HepG2 (cell line): ENCODE results near the gene SLC50A1. TPM values are rescaled to one million over a fixed set of nuclear protein-coding genes. Genes with fewer than 3 reads are reported as not detected.
A peak's percentile ranks its signal among the peaks of the same experiment; 100 is the strongest.

ENCODE experiments used
- AHR ChIP-seq: IDR thresholded peaks from 2 replicates; pipeline ENCODE4 v1.6.1; 2018; ENCODE audit warnings: missing genetic modification reagents, missing compliant biosample characterization
- ATF7-NPFF ChIP-seq: sonication (generic); formaldehyde crosslinking; IDR thresholded peaks from 2 replicates; pipeline ENCODE4 v1.8.1; 2023; ENCODE audit warnings: mild to moderate bottlenecking, low read depth, missing genetic modification reagents, moderate library complexity
- EP300 ChIP-seq, 3 experiments: sonication (generic) in 1 of 3; formaldehyde crosslinking in 1 of 3; IDR thresholded peaks; 2 replicates each; pipeline versions ENCODE4 v1.5.1 to v1.6.1; 2011 to 2020; ENCODE audit warnings: low read depth in 2 of 3, low read length in 2 of 3, borderline replicate concordance in 1 of 3, improper control_type of control experiment in 1 of 3, mild to moderate bottlenecking in 1 of 3, missing genetic modification reagents in 1 of 3, moderate library complexity in 1 of 3
- ESRRA ChIP-seq: sonication (generic); formaldehyde crosslinking; IDR thresholded peaks from 2 replicates; pipeline ENCODE4 v1.5.1; 2020; ENCODE audit warnings: mild to moderate bottlenecking, low read depth, missing genetic modification reagents
- FLYWCH1 ChIP-seq: sonication (generic); formaldehyde crosslinking; IDR thresholded peaks from 2 replicates; pipeline ENCODE4 v1.8.1; 2023; ENCODE audit warnings: mild to moderate bottlenecking, missing genetic modification reagents
- GFI1 ChIP-seq: sonication (generic); formaldehyde crosslinking; IDR thresholded peaks from 2 replicates; pipeline ENCODE4 v1.5.0; 2020; ENCODE audit warnings: missing genetic modification reagents, mild to moderate bottlenecking, borderline replicate concordance
- HCFC1 ChIP-seq: fragments of 150-350 bp; IDR thresholded peaks from 2 replicates; pipeline ENCODE4 v1.6.1; 2014; ENCODE audit warnings: low read depth, low read length
- JARID2 ChIP-seq: sonication (generic); formaldehyde crosslinking; IDR thresholded peaks from 2 replicates; pipeline ENCODE4 v1.8.1; 2023; ENCODE audit warnings: missing genetic modification reagents, inconsistent platforms; ENCODE audit not compliant: insufficient replicate concordance
- PAX8 ChIP-seq: sonication (generic); formaldehyde crosslinking; IDR thresholded peaks from 2 replicates; pipeline ENCODE4 v1.8.0; 2022; ENCODE audit warnings: mild to moderate bottlenecking, missing genetic modification reagents, borderline replicate concordance
- TCF7L2 ChIP-seq: IDR thresholded peaks from 2 replicates; pipeline ENCODE4 v1.6.1; 2011; ENCODE audit warnings: mild to moderate bottlenecking, low read depth, low read length, moderate library complexity
- ZNF260 ChIP-seq: sonication (generic); formaldehyde crosslinking; IDR thresholded peaks from 2 replicates; pipeline ENCODE4 v1.4.0; 2020; ENCODE audit warnings: missing genetic modification reagents, low read depth, mild to moderate bottlenecking, borderline replicate concordance
- ZNF407 ChIP-seq: sonication (generic); formaldehyde crosslinking; IDR thresholded peaks from one replicate; pipeline ENCODE4 v1.5.1; 2020; ENCODE audit warnings: mild to moderate bottlenecking, missing genetic modification reagents; ENCODE audit errors: not compliant biosample characterization
- ZNF614 ChIP-seq: IDR thresholded peaks from 2 replicates; pipeline ENCODE4 v1.6.1; 2018; ENCODE audit warnings: missing biosample characterization, missing genetic modification reagents, inconsistent platforms, borderline replicate concordance
- ZNF7 ChIP-seq: IDR thresholded peaks from 2 replicates; pipeline ENCODE4 v1.6.1; 2016; ENCODE audit warnings: missing biosample characterization, missing genetic modification reagents
- ZNF770 ChIP-seq: sonication (generic); formaldehyde crosslinking; IDR thresholded peaks from 2 replicates; pipeline ENCODE4 v1.5.0; 2020; ENCODE audit warnings: mild to moderate bottlenecking, missing genetic modification reagents
- ZSCAN30 ChIP-seq: sonication (generic); formaldehyde crosslinking; IDR thresholded peaks from 2 replicates; pipeline ENCODE4 v1.5.0; 2020; ENCODE audit warnings: mild to moderate bottlenecking, missing genetic modification reagents
- polyA plus RNA-seq, 8 experiments: library from polyadenylated mRNA; depleted of rRNA in 3 of 8; stranded (reverse) in 7 of 8; unstranded in 1 of 8; fragments of >200 nt; fragmentation: Illumina TruSeq in 4 of 8; extraction: Trizol in 4 of 8; gene quantifications; 2 replicates each; pipeline versions ENCODE4 v1.2.1 to v1.2.3, GENCODE V29; 2011 to 2016; ENCODE audit warnings: low read depth in 4 of 8, missing spikeins in 1 of 8, mixed read lengths in 1 of 8; ENCODE audit not compliant: insufficient read depth in 1 of 8
- total RNA-seq, 5 experiments: library from RNA; depleted of rRNA; stranded (reverse); fragments of >200 nt; fragmentation: Illumina TruSeq; extraction: Trizol; gene quantifications; 2 replicates each; pipeline ENCODE4 v1.2.3, GENCODE V29; 2016; ENCODE audit warnings: low read depth in 1 of 5

SLC50A1 gene
- total and polyA plus RNA-seq, 2 of the 13 experiments (the other 11 are each of a cell fraction or from before 2014, with no cell fraction given), result 22.5 to 46.8 TPM

GRCh38 chr1:155128755-155129473, 6.7 kb upstream of the SLC50A1 start (continued):
- TF ChIP-seq TCF7L2 (no peak), ZNF260 (CRISPR knock-in tag) (no peak), ATF7-NPFF (CRISPR knock-in tag) (peak; percentile 32; the same call in 1 of the 2 replicates), ZNF407 (CRISPR knock-in tag) (no peak), ZNF614 (no peak), PAX8 (no peak), FLYWCH1 (CRISPR knock-in tag) (no peak), GFI1 (CRISPR knock-in tag) (no peak), EP300 (IDR thresholded peaks at IDR 0.05; ENCODE audit: low read depth in 2 of 2, low read length in 2 of 2) (peak in 1 of 2 experiments; percentile 80; a peak in 2 of 4 replicates), EP300 (CRISPR knock-in tag; IDR thresholded peaks at IDR 0.05; ENCODE audit: borderline replicate concordance) (peak; percentile 83), JARID2 (CRISPR knock-in tag) (no peak), AHR (CRISPR knock-in tag) (no peak), ZNF770 (CRISPR knock-in tag) (no peak; the same call in 1 of the 2 replicates), ESRRA (peak; percentile 80; the same call in 1 of the 2 replicates), ZSCAN30 (CRISPR knock-in tag) (no peak), HCFC1 (no peak), ZNF7 (CRISPR knock-in tag) (no peak)
